Muscle layer of duodenum (tissue), 2 donors: ENCODE data around the gene MOB1A.

Experiments used
- H3K27ac ChIP-seq: one replicate; pipeline ENCODE4 v1.7.0; 2013; ENCODE audit warnings: mild to moderate bottlenecking, low read length
- H3K27me3 ChIP-seq: one replicate; pipeline ENCODE4 v1.7.0; 2013; ENCODE audit warnings: low read depth, mild to moderate bottlenecking, control low read depth, low read length
- H3K36me3 ChIP-seq, 2 donors: one replicate each; pipeline ENCODE4 v1.7.0; 2013; ENCODE audit warnings: low read length in 2 of 2, control low read depth in 1 of 2, mild to moderate bottlenecking in 1 of 2; ENCODE audit not compliant: insufficient read depth in 2 of 2, control insufficient read depth in 1 of 2
- H3K4me1 ChIP-seq, 2 donors: one replicate each; pipeline ENCODE4 v1.7.0; 2013; ENCODE audit warnings: low read length in 2 of 2, mild to moderate bottlenecking in 2 of 2, control low read depth in 1 of 2, moderate library complexity in 1 of 2; ENCODE audit not compliant: insufficient read depth in 2 of 2, control insufficient read depth in 1 of 2
- H3K4me3 ChIP-seq, 2 donors: one replicate each; pipeline ENCODE4 v1.7.0; 2013; ENCODE audit warnings: low read length in 2 of 2, low read depth in 1 of 2, mild to moderate bottlenecking in 1 of 2
- H3K9me3 ChIP-seq, 2 donors: one replicate each; pipeline ENCODE4 v1.7.0; 2013; ENCODE audit warnings: low read length in 2 of 2, control low read depth in 1 of 2, mild to moderate bottlenecking in 1 of 2; ENCODE audit not compliant: control insufficient read depth in 1 of 2
- donor health status: healthy.

Gene MOB1A

DNA sequence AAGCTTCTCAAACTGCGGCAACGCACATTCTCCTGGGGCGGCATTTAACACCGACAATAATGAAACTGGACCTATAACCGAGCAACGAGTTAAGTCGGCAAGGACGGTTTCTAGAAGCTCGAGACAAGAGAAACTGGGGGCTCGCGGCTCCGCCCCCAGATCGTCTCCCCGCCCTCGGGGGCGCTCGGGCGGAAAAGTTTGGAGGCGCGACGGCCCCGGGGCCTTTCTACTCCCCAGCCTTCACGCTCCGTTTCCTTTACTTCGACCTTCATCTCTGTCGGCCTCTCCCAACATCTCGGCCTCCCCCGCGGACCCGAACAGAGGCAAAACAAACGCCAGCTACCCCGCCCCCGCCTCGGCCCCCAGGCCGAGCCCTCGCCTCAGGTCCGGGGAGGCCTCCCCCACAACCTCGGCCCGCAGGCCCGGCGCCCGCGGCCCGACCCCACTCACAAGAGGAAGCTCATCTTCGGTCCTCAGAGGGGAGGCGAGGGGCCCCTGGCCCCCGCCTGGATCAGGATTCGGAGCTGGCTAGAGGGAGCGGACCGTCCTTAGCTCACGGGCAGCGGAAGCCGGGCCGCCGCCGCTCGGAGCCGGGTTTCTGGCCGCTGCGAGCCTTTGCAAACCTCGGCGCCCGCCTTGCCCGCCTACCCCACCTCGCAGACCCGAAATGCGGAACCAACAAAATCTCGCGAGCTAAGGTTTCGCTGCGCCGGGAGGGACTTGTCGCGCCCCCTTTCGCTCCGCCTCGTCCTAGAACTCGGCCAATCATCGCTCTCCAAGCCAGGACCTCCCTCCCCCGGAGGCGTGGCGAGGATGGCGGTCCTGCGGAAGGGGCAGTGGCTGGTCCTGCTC, at the start of gene MOB1A:
Gene MOB1A, minus strand, starts transcription at position 669 of the 852 bp plus-strand sequence. Its CDS starts 205 bp downstream, at position 464.
- H3K27me3 ChIP-seq: no peaks in the 10 kb centered on the region
- H3K4me1 ChIP-seq: peaks cover 0 to 22% of the 10 kb centered on the region in 2 donors
- H3K9me3 ChIP-seq: no peaks in the 10 kb centered on the region
- H3K27ac ChIP-seq: peak within 1 kb of the TSS; percentile 73
- H3K4me3 ChIP-seq: peak within 1 kb of the TSS; percentile 72 to 89
- peaks cover 0 to 4% of the 10 kb centered on the region in 2 donors for H3K36me3 ChIP-seq

DNA sequence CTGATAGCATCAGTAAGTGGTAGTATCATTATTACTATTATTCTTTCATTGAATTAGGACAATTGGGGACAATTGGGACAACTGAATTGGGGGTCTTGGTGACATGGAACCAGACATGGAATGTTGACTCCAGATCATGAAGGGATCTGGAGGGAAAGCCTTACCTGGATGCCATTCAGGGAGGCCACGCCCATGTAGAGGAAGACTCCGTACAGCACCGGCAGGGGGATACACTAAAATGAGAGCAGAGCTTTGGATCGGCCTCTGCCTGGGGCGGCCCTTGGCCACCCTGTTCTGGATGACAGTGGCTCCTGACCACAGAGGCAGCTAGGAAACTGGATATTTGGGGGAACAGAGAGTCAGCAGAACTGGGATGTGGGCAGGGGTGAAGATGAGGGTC, 49.0 kb upstream of the MOB1A start:
- Histone ChIP-seq H3K4me3 (no peak overlapping the region), H3K4me1 (peaks cover 0 to 14% of the 10 kb centered on the region in 2 donors), H3K36me3 (no peaks in the 10 kb centered on the region), H3K27ac (no peak overlapping the region), H3K27me3 (no peaks in the 10 kb centered on the region), H3K9me3 (no peaks in the 10 kb centered on the region)

DNA sequence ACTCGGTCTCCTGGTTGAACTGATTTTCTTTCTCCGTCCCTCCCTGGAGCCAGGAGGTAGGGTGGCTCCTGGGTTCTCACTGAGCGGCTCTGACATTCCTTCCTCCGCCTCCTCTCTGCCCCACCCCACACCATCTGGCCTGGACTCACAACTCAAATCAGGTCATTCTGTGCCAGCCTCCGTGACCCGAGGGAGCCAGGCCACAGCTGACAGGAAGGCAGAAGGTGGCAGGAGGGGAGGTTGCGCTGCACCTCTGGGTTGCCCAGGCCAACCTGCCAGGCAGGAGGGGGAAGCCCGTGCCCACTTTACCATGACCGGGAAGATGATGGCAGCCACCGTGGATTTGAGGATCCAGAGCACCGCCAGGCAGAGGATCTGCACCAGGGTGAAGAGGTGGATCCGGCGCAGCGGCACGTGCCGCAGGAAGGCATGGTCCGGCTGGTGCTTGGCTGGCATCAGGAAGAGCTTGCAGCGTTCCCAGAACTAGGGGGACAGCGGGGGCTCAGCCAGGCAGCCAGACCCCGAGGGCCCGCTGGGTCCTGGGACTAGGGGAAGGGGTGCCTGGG, 48.1 kb upstream of the MOB1A start:
- Histone ChIP-seq H3K9me3 (no peaks in the 10 kb centered on the region), H3K27me3 (no peaks in the 10 kb centered on the region), H3K27ac (no peak overlapping the region), H3K36me3 (no peaks in the 10 kb centered on the region), H3K4me3 (no peak overlapping the region), H3K4me1 (peaks cover 0 to 14% of the 10 kb centered on the region in 2 donors)

DNA sequence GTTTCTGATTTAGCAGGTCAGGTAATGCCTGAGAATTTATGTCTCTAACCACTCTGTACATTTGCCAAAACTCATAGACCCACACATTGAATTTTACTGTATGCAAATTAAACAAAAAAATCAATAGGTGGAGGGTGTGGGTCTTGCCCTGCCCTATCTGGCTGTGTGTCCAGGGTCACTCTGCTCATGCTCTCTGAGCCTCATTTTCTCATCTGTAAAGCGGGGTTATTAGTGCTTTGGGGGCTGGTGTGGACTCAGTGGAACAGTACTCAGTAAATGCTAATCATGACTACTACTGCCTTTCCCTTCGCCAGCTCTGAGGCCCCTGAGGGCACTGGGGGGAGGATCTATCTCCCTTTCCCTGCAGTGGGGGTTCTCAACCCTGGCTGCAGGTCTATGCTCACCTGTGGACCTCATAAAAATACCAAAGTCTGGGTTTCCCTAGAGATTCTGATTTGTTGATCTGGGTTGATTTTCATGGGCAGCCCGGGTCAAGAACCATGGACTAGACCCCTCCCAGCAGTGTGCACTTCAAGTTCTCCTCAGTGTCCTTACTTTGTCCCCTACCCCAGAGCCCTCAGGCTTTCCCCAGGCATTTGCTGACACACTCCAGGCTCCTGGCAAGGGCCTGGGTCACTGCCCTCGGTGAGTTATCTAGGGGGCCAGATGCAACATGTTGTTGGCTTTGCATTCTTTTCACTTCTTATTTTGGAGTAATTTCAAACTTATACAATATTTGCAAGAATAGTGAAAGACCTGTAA, 47.2 kb upstream of the MOB1A start:
- Histone ChIP-seq H3K27ac (no peak overlapping the region), H3K4me3 (no peak overlapping the region)

DNA sequence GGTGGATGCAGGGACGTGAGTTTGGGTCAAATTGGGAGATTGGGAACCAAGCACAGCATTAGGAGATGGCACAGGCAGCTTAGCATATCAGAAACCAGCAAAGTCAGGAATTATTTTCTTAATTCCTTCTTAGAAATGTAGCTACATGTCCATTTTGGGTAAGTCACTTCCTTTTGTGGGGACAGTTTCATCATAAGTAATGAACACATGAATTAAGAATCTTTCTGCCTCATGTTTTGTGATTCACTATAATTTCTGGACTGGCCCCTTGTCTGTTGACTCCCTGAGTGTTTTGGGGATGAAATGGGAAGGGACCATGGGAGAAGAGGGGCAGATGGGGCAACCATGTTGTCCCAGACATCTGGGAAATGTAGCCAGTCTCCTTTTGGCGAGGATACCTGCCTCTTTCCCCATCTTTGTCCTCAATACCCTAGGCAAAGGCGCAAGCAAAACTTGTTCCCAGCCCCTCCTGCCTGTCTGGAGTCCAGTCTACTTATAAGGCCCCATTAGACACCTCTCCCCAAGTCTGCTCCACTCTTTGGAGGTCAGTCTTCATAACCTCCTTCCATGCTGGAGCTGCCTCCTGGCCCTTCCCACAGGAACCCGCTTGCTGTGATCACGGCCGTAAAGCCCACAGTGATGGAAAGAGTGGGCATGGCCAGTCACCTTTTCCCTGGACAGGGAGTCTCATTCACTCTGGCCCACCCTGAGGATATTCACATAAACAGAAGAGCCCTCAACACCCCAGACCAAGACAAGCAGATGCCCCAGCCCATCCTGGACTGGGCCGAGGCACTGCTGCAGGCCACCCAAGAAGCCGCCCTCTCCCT, 45.5 kb upstream of the MOB1A start:
- no peak overlapping the region for H3K4me3 ChIP-seq
- no peaks in the 10 kb centered on the region for H3K9me3 ChIP-seq
- H3K4me1 ChIP-seq: peaks cover 0 to 14% of the 10 kb centered on the region in 2 donors
- no peaks in the 10 kb centered on the region for H3K36me3 ChIP-seq
- no peak overlapping the region for H3K27ac ChIP-seq
- H3K27me3 ChIP-seq: no peaks in the 10 kb centered on the region

More for the DNA sequence above, 47.2 kb upstream of the MOB1A start:
- no peaks in the 10 kb centered on the region for H3K36me3 ChIP-seq
- H3K4me1 ChIP-seq: peaks cover 0 to 14% of the 10 kb centered on the region in 2 donors
- no peaks in the 10 kb centered on the region for H3K9me3 ChIP-seq
- no peaks in the 10 kb centered on the region for H3K27me3 ChIP-seq

DNA sequence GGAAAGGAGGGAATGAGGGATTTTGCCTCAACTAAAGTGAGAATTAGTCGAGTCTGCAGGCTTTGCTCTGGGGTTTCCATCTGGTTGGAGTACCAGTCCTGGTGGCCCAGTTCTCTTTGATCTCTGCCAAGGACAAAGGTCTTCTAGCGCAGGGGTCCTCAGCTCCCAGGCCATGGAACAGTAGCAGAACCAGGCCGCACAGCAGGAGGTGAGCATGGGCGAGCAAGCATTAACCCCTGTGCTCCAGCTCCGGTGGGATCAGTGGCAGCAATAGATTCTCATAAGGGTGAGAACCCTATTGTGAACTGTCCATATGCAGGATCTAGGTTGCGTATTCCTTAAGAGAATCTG, 43.6 kb upstream of the MOB1A start:
- Histone ChIP-seq H3K27ac (no peak overlapping the region), H3K36me3 (no peaks in the 10 kb centered on the region), H3K27me3 (no peaks in the 10 kb centered on the region), H3K9me3 (no peaks in the 10 kb centered on the region), H3K4me3 (no peak overlapping the region), H3K4me1 (peaks cover 0 to 14% of the 10 kb centered on the region in 2 donors)

DNA sequence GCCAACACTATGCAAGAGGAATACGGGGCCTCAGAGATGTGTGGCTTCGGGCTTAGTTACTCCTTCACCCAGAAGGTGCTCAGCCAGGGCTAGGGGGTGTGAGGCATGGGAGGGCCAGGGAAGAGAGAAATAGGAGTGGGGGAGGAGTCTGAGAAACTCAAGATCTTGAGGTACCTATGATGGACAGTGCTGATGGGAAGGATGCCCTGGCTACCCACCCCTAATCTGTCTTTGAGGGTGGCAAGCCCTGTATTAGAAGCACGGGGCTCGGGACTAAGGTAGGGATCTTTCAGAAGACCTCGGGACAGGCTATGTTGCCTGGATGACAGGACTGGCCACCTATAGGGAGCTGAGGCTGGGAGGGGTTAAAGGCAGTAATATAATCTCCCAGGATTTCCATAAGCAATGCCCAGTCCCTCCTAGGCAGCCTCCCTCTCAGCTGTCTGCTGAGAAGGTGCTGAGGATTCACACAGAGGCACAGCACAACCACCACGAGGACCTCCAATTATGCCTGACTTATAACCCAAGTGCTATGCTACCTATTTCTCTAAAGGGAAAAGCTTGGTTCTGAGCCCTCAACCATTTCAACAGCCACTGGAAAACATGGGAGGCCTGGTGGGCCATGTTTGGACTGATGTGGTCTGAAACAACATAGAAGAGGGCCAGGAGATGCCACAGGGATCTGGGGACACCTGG, 43.1 kb upstream of the MOB1A start:
- Histone ChIP-seq H3K9me3 (no peaks in the 10 kb centered on the region), H3K4me3 (no peak overlapping the region), H3K36me3 (no peaks in the 10 kb centered on the region), H3K27ac (no peak overlapping the region), H3K4me1 (peaks cover 0 to 11% of the 10 kb centered on the region in 2 donors), H3K27me3 (no peaks in the 10 kb centered on the region)

DNA sequence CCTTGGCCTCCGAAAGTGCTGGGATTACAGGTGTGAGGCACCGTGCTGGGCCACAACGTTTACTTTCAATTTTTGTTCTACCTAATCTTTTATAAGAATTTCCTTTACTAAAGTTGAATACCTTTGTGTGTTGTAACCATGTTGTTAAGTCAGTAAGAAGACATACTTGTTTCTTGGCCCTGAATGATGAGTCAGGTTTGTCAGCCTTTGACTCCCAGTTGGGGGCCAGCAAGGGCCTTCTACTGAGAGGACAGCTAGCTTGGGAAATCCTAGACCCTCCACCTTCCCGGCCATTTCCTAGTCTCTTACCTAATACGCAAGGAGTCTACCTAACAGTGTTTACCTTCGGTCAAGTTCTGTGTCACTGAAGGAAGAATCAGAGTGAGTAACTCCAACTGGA, 42.4 kb upstream of the MOB1A start:
- peaks cover 0 to 5% of the 10 kb centered on the region in 2 donors for H3K4me1 ChIP-seq
- no peak overlapping the region for H3K27ac ChIP-seq
- no peaks in the 10 kb centered on the region for H3K27me3 ChIP-seq
- H3K4me3 ChIP-seq: no peak overlapping the region
- no peaks in the 10 kb centered on the region for H3K9me3 ChIP-seq
- H3K36me3 ChIP-seq: no peaks in the 10 kb centered on the region

DNA sequence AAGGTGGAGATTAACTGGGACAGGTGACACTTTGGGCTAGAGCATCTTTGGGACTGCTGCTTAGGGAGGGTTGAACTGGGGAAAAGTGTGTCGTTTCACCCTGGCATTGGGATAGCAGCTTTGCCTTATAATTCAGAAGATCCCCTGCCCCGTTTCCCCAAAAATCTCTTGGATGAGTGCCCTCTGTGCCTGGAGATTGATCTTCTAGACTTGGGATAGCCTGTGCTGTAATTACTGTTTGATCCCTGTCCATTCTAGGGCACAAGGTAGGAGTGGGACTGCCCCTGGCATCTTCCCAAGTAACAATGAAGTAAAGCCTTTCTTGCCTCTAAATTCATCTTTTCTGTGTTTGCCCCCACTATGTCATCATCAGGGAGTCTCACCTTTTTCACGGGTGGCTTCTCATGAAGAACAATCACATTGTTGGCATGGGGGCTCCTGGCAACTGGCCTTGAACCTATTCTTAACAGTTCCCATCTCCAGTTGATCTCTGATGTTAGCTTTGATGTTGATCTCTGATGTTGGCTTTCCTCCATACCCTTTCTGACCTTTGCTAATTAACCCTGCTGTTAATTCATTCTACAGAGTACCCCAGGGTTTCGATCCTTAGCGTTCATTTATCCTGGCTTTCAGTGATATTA, 41.3 kb upstream of the MOB1A start:
- no peak overlapping the region for H3K4me3 ChIP-seq
- no peaks in the 10 kb centered on the region for H3K36me3 ChIP-seq
- no peaks in the 10 kb centered on the region for H3K27me3 ChIP-seq
- no peaks in the 10 kb centered on the region for H3K4me1 ChIP-seq
- H3K9me3 ChIP-seq: no peaks in the 10 kb centered on the region
- no peak overlapping the region for H3K27ac ChIP-seq

DNA sequence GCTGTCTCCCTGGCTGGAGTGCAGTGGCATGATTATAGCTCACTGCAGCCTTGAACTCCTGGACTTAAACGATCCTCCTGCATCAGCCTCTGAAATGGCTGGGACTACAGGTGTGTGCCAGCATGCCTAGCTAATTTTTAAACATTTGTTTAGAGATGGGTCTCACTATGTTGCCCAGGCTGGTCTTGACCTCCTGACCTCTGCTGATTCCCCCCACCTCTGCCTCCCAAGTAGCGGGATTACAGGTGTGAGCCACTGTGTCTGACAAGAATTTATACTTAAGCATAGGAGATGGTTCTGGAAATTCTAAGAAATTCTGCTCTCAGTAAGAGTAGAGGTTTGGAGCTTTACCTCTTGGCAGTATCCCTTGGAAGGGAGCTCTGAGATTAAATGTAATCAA, 38.0 kb upstream of the MOB1A start:
- Histone ChIP-seq H3K27ac (no peak overlapping the region), H3K9me3 (no peaks in the 10 kb centered on the region), H3K4me1 (no peaks in the 10 kb centered on the region), H3K36me3 (peaks cover 0 to 8% of the 10 kb centered on the region in 2 donors), H3K27me3 (no peaks in the 10 kb centered on the region), H3K4me3 (no peak overlapping the region)
